GM10248 (cell line): ENCODE measurements around the gene SLC47A1.

ENCODE experiments used
- CTCF ChIA-PET: fragments of 300-600 bp; sonication (Branson Sonifier 250); formaldehyde crosslinking; extraction: SDS; loops from one replicate; lab custom pipeline; 2021; ENCODE audit warnings: antibody characterized with exemption; lab: Yijun Ruan, JAX
- POLR2A ChIA-PET: fragments of 350-650 bp; sonication (Branson Sonifier 250); formaldehyde crosslinking; extraction: SDS; loops from one replicate; lab custom pipeline; 2020; ENCODE audit warnings: antibody characterized with exemption; lab: Yijun Ruan, JAX
- DNase-seq: peaks from one replicate; pipeline ENCODE4 v3.0.0; 2012; ENCODE audit errors: extremely low spot score
- TF ChIP-seq, protein P1 (sequence below): IDR thresholded peaks from 2 replicates; pipeline ENCODE4 v1.5.1; 2012; ENCODE audit warnings: mild to moderate bottlenecking, low read depth; ENCODE audit errors: extremely low read depth, missing control alignments, control extremely low read depth

The SLC47A1 gene

DNA sequence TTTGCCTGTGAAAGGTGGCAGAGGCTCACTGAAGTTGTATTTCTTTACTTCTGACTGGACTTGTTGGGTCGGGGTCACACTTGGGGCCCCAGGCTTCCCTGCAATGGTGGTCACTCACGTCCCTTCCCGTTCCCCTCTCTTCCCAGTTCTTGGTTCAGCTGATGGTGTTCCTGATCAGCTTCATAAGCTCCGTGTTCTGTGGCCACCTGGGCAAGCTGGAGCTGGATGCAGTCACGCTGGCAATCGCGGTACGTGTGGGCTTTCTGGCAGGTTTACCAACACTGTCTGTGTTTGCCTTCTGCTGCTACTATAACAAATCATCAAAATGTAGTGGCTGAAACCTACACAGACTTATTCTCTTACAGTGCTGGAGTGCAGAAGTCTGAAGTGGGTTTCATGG, 8.6 kb downstream of the SLC47A1 start:
- TF ChIP-seq, protein P1, sequence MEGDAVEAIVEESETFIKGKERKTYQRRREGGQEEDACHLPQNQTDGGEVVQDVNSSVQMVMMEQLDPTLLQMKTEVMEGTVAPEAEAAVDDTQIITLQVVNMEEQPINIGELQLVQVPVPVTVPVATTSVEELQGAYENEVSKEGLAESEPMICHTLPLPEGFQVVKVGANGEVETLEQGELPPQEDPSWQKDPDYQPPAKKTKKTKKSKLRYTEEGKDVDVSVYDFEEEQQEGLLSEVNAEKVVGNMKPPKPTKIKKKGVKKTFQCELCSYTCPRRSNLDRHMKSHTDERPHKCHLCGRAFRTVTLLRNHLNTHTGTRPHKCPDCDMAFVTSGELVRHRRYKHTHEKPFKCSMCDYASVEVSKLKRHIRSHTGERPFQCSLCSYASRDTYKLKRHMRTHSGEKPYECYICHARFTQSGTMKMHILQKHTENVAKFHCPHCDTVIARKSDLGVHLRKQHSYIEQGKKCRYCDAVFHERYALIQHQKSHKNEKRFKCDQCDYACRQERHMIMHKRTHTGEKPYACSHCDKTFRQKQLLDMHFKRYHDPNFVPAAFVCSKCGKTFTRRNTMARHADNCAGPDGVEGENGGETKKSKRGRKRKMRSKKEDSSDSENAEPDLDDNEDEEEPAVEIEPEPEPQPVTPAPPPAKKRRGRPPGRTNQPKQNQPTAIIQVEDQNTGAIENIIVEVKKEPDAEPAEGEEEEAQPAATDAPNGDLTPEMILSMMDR = no peak
- ChIA-PET CTCF (no interaction called here), POLR2A (no interaction called here)
- DNase-seq = no peak

DNA sequence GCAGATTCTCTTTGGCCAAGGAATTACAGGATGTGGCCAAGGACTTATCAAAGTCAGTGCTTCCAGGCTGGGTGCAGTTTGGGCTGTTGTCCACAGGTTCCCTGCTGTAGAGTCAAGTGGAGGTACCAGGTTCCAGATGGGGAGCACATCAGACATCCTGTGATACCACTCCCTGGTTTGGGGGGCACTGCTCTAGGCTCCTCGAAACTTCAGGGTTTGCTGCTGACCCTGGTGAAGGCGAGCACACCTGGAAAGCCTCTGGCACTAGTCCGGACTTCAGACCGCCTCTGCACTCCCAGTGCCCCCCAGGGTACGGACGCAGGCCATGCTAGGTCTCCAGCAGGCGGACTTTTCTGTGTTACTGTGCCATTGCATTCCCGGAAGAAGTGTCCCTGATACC, 10.7 kb downstream of the SLC47A1 start:
- TF ChIP-seq, protein P1 = no peak
- DNase-seq = no peak
- ChIA-PET POLR2A (no interaction called here), CTCF (interaction anchor here (0.6 kb wide), 1 partner anchor 39 kb away, joined by 3 read pairs; no protein-coding TSS in a partner anchor)

DNA sequence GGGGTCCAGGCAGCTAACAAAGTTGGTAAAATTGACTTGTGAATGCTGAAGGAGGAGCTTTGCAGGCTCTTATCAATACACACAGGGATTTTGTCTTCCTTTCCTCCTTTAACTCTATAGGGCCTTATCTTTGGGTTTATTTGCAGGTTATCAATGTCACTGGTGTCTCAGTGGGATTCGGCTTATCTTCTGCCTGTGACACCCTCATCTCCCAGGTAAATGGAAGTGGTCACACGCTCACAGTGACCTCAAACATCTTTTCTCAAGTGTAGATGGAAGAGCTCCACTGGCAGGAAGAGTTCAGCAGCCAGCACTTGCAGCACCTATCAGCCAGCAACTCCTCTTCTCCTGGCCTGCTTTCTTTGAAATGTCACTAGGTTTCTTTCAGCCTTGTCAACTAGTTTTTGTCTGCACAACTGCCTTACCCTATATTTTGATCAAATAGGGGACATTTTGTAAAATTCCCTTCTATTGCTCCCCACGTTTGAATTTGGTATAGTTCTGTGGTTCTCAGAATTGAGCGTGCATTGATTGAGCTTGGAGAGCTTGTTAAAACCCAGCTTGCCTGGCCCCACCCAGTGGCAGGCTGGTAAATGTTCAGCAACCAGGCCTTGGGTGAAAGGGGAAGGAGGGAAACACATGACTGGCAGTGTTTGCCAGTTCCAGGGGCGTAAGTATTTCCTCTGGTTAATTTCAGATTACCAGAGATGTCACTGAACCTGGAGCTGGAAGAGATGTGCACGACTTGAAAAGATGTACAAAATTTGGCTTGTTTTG, 12.8 kb downstream of the SLC47A1 start:
- no peak for DNase-seq
- POLR2A ChIA-PET = no interaction called here
- CTCF ChIA-PET = interaction anchor here (1.1 to 1.5 kb wide), 4 partner anchors 10 to 34 kb away, joined by 3 to 4 read pairs (median 3); no protein-coding TSS in a partner anchor
- TF ChIP-seq, protein P1 = peak; percentile 14

DNA sequence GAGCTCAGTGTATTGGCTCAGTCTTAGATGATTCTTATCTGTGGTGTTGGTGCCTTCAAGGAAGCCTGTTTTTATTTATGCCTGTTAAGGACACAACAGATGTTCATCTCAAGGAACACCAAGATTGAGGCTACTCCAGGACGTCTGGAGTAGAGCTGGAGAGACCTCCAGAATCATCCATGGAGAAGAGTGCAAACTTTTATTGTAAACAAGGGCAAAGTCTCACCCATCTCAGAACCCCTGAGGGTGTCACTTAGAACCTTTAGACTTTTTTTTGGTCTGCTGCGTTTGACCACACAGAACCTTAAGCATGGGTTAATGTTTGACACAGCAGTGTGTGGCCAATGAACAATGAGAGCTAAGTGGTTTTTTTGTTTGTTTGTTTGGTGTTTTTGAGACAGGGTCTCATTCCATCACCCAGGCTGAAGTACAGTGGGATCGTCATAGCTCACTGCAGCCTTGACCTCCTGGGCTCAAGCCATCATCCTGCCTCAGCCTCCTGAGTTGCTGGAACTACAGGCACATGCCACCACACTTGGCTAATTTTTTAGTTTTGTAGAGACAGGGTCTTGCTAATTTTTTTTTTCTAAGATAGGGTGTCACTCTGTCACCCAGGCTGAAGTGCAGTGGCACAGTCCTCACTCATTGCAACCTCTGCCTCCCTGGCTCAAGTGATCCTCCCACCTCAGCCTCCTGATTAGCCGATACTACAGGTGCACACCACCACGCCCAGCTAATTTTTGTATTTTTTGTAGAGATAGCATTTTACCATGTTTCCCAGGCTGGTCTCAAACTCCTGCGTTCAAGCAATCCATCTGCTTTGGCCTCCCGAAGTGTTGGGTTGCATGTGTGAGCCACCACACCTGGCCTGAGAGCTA, 16.3 kb downstream of the SLC47A1 start:
- no peak for DNase-seq
- CTCF ChIA-PET = no interaction called here
- TF ChIP-seq, protein P1 = no peak
- POLR2A ChIA-PET = no interaction called here

DNA sequence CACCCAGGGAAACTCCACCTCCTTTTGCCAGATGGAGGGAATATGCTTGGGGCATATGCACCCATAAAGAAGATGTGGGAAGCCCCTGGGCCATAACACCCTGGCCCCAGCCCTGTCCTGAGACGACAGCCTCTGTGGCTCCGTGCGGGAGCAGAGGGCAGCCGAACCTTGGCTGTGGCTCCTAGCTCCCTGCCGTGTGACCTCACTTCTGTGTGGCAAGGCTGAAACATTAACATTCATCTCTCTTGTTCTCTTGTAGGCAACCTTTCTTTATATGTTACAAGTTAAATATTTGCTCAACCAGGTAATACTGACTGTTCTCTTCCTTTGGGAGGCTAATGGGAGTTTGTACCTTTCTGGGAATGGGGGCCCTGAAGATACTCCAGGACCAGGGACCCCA, 17.5 kb downstream of the SLC47A1 start:
- ChIA-PET POLR2A (no interaction called here), CTCF (no interaction called here)
- no peak for DNase-seq
- TF ChIP-seq, protein P1 = no peak

DNA sequence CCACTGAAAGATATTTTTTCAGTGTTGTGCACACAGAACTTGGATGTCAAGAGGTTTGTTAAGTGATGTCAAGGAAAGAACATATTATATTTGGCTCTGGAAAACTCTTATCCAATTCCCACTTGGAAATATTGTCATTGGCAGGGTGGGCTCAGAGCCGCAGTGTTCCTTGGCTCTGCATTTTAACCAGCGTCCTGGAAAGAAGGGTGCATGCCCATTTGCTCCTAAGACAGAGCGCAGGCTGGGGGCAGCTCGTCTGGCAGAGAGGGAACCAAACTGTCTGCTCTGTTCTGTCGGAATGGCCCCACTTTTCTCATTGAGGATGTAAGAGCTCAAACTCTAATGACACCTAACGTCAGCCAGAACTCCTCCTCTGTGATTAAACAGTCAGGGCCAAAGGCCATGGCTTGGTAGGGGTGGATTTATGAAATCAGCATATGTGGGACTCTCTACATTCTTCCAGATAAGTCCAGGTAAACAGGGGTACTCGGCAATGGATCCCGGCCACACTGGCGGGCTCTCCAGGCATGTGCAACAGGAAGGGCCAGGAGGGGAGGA, 18.0 kb downstream of the SLC47A1 start:
- CTCF ChIA-PET = no interaction called here
- TF ChIP-seq, protein P1 = no peak
- no peak for DNase-seq
- POLR2A ChIA-PET = no interaction called here
